ENCODE data around the gene IL26. TPM values are rescaled to one million over a fixed set of nuclear protein-coding genes. Genes with fewer than 3 reads are reported as not detected.
"Not testable (repeated sequence)": the region's sequence is repeated elsewhere in the genome, so short reads cannot be mapped to it uniquely, and the experiment has no call there.

IL26 gene
- total and polyA plus RNA-seq, 12 donors = not detected

DNA sequence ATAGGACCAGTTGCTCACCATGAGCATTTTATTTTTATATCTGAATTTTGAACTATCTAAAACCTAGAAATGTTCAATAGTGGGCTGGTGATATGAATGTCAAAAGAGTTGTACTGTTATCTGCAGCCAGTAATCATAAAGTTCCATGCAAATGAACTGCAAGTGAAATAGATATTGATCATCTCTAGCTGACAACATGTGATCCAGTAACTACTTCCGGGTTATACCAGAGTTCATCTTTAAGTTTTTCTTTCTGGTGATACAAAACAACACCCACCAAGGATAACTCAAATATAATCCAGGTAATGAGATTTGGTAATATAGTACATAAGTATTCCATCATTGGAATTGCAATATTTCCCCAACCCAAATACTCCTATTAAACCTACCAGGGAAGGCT lies 4.1 kb downstream of the IL26 start:
- Histone ChIP-seq H3K4me1 (peaks cover 0 to 18% (median 3%) of the 10 kb centered on the region in 9 donors), H3K36me3 (no peaks in the 10 kb centered on the region), H3K9me3 (no peaks in the 10 kb centered on the region), H3K4me3 (no peak overlapping the region), H3K27me3 (peaks cover 0 to 28% (median 12%) of the 10 kb centered on the region in 7 donors), H3K27ac (no peak overlapping the region)
- ATAC-seq = no peak
- intact Hi-C loops (cut with DNase I) = loop anchor here in 7 of 10 donors (2.0 to 10.0 kb wide), 7 partner anchors 91 to 867 kb away; partner anchors contain the start of gene NUP107 (in 2 of the 7)
- 94 to 95% methylated on average over 1 of the region's 1 CpG for WGBS, 2 donors
- no peak for DNase-seq
- TF ChIP-seq, protein P1, sequence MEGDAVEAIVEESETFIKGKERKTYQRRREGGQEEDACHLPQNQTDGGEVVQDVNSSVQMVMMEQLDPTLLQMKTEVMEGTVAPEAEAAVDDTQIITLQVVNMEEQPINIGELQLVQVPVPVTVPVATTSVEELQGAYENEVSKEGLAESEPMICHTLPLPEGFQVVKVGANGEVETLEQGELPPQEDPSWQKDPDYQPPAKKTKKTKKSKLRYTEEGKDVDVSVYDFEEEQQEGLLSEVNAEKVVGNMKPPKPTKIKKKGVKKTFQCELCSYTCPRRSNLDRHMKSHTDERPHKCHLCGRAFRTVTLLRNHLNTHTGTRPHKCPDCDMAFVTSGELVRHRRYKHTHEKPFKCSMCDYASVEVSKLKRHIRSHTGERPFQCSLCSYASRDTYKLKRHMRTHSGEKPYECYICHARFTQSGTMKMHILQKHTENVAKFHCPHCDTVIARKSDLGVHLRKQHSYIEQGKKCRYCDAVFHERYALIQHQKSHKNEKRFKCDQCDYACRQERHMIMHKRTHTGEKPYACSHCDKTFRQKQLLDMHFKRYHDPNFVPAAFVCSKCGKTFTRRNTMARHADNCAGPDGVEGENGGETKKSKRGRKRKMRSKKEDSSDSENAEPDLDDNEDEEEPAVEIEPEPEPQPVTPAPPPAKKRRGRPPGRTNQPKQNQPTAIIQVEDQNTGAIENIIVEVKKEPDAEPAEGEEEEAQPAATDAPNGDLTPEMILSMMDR (IDR thresholded peaks at IDR 0.05) = no peak

DNA sequence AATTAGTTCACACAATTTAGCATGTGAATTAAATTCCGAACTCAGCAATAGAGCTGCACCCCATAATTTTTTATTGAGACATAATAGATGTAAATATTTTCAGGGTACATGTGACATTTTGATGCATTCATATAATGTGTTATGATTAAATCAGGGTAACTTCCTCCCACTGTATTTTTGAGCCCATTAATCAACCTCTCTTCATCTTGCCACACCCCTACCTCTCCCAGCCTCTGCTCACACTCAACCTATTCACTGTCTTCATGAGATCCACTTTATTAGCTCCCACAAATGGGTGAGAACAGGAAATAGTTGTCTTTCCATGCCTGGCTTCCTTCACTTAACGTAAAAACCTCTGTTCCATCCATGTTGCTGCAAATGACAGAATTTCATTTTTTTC lies 14.7 kb downstream of the IL26 start:
- peaks cover 0 to 44% (median 17%) of the 10 kb centered on the region in 7 donors for H3K27me3 ChIP-seq
- H3K36me3 ChIP-seq = no peaks in the 10 kb centered on the region
- intact Hi-C loops (cut with DNase I) = no loop called here
- ATAC-seq (no peak), DNase-seq (no peak)
- H3K4me3 ChIP-seq = no peak overlapping the region
- TF ChIP-seq, protein P1 (IDR thresholded peaks at IDR 0.05) = no peak
- no peaks in the 10 kb centered on the region for H3K4me1 ChIP-seq
- H3K9me3 ChIP-seq = no peaks in the 10 kb centered on the region
- 83 to 87% methylated on average over 2 of the region's 2 CpGs for WGBS, 2 donors
- H3K27ac ChIP-seq = no peak overlapping the region

DNA sequence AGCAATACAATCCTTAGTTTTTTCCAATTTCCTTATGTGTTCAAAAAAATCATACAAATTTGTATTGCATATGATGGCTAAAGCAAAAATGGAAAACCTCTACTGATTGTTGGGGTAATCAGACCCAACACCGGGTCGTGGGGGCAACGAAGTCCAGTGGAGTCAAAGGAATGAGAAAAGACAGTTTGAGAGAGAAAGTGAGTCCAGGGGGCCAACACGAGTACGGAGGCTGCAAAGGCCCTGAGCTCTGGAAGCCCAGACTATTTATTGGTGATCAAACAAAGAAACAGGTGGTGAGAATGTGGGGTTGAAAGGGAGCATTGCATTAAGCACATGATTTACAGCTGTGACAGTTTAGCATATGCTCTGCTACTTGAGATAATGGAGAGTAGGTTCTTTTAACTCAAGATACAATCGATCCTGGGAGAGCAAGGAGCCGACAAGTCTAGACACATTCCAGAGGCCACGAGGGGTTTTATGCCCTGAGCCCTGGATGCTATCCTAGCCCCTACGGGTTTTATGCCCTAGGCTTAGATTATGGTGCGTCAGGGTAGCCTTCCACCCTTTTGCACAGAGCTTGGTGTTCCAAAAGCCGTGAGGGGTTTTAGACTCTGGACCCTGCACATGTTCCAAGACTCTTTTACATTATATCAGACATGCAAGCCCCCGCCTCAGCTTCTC lies 16.4 kb downstream of the IL26 start:
- H3K4me3 ChIP-seq; H3K36me3 ChIP-seq; DNase-seq; ATAC-seq; H3K27ac ChIP-seq; H3K9me3 ChIP-seq; intact Hi-C loops (cut with DNase I); H3K4me1 ChIP-seq: not testable (repeated sequence)
- WGBS, 2 donors = 50 to 51% methylated on average over 12 of the region's 12 CpGs
- peaks cover 0 to 34% (median 9%) of the 10 kb centered on the region in 7 donors for H3K27me3 ChIP-seq

DNA sequence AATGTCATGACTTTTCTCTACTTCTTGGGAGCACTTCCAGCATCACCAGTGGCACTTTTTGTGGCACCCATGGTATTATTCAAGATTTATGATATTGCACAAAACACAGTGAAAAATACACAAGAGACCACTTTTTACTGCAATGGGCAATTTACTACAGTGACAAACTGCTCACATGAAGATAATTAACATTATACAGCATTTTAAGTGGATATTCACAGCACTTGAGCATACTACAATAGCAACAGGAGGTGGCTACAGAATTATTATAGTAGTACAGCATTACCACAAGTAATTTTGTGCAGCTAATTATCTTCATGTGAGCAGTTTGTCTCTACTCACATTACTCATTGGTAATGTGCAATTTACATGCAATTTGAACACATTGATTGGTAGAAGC lies 18.3 kb downstream of the IL26 start:
- Histone ChIP-seq H3K9me3 (no peaks in the 10 kb centered on the region), H3K4me1 (no peaks in the 10 kb centered on the region), H3K27me3 (peaks cover 0 to 34% (median 7%) of the 10 kb centered on the region in 7 donors), H3K36me3 (no peaks in the 10 kb centered on the region), H3K27ac (no peak overlapping the region), H3K4me3 (no peak overlapping the region)
- TF ChIP-seq, protein P1 (IDR thresholded peaks at IDR 0.05) = no peak
- DNase-seq = no peak
- intact Hi-C loops (cut with DNase I) = no loop called here
- no peak for ATAC-seq

DNA sequence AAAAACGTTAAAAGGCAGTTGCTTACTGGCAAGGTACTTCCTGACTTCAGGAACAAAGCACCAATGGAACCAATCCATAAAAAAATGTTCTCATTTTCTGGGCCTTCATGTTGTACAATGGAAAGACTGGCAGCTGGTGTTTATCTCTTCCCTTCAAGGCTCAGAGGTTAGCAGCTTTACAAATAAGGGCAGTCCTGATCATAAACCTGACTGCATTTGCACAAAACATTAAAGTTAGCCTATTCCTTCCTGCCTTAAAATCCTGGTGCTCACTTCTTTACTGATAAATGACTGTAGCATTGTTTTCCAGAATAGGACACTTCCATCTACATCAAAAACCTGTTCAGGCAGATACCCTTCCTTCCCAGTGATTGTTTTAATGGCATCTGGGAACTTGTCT lies 19.2 kb downstream of the IL26 start:
- intact Hi-C loops (cut with DNase I) = no loop called here
- Histone ChIP-seq H3K9me3 (no peaks in the 10 kb centered on the region), H3K36me3 (no peaks in the 10 kb centered on the region), H3K4me3 (no peak overlapping the region), H3K27me3 (peaks cover 0 to 34% (median 7%) of the 10 kb centered on the region in 7 donors), H3K4me1 (no peaks in the 10 kb centered on the region), H3K27ac (no peak overlapping the region)
- DNase-seq (no peak), ATAC-seq (no peak)
- WGBS, 2 donors = 21 to 33% methylated on average over 1 of the region's 1 CpG
- TF ChIP-seq, protein P1 (IDR thresholded peaks at IDR 0.05) = no peak

Data from heart right ventricle (tissue), 16 donors.